HS-5 (cell line): ENCODE data around the gene SOWAHB.
A peak's percentile ranks its signal among the peaks of the same experiment; 100 is the strongest.

Experiments
- DNase-seq: peaks from one replicate; pipeline ENCODE4 v3.0.0-alpha.2; 2012; ENCODE audit warnings: low read depth

The SOWAHB gene

DNA sequence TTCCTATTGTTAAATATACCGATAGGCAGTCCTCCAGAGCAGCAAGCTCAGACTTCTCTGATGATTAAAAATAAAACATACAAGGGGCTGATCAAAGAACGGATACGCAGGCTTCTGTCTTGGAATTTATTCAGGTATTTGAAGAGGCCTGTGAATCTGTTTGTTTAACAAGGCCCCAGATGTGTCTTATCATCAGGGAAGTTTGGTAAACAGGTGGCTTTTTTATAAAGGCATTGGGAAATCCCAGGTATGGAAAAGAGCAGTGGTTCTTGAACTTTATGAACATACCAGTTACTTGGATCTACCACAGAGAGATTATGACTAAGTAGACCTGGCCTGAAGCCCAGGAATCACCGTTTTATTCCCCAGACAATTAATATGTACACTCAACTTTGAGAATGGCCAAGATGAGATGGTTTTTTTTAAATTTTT lies 47.9 kb downstream of the SOWAHB start:
- DNase-seq = peak; percentile 70
